ENCODE measurements around the gene KIF6. TPM values are rescaled to one million over a fixed set of nuclear protein-coding genes. Genes with fewer than 3 reads are reported as not detected.

The KIF6 gene
- total RNA-seq, 1 experiment from 2014 or later, result not detected

DNA sequence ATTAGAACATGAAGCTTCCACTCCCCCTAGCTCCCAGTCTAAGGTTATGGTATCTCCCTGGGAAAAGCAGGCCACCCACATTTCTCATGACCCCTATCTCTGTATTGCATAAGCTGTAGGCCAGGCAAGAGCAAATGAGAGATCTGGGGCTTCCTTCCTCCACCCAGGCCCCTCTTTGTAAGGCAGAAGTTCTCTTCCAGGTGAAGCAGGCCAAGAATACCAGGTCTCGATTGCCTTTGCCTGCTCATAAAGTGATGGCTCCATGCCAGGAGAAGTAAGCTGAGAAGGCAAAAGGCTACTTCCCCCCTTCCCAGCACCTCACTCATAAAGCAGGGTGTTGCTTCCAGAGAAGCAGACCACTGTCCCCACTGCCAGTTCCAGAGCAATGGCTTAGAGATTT, 258.6 kb downstream of the KIF6 start:
- no peaks in the 10 kb centered on the region for H3K4me1 ChIP-seq (ENCODE audit: control insufficient read depth in 1 of 2, insufficient read depth in 2 of 2, low read length in 2 of 2)
- intact Hi-C loops (cut with micrococcal nuclease), result no loop called here
- H3K9me3 ChIP-seq (ENCODE audit: control insufficient read depth in 1 of 2, insufficient read depth in 1 of 2, low read depth in 1 of 2, low read length in 2 of 2), result no peaks in the 10 kb centered on the region
- ChIA-PET POLR2A (no interaction called here), CTCF (no interaction called here), RAD21 (ENCODE audit: low non-redundant PET in 1 of 2, low total read pairs in 2 of 2, uncharacterized antibody in 2 of 2, unreplicated experiment in 2 of 2) (no interaction called here)
- peaks cover 19% of the 10 kb centered on the region for H3K27me3 ChIP-seq (ENCODE audit: insufficient read depth, low read length)
- no peaks in the 10 kb centered on the region for H3K79me2 ChIP-seq (ENCODE audit: insufficient read depth, low read length)
- no peak overlapping the region for H3K27ac ChIP-seq (ENCODE audit: low read depth, low read length)
- no peaks in the 10 kb centered on the region for H3K36me3 ChIP-seq (ENCODE audit: control insufficient read depth in 1 of 2, insufficient read depth in 2 of 2, low read length in 2 of 2)
- H3K4me2 ChIP-seq (ENCODE audit: low read length), result no peak overlapping the region
- no peaks in the 10 kb centered on the region; the same call in 1 of the 2 replicates for H3K9me2 ChIP-seq (ENCODE audit: insufficient read depth)
- H3K4me3 ChIP-seq (replicated peaks in 1 of 2; ENCODE audit: low read depth in 1 of 2, low read length in 2 of 2), result no peak overlapping the region
- no peaks in the 10 kb centered on the region for H4K20me1 ChIP-seq (ENCODE audit: insufficient read depth)
- DNase-seq (ENCODE audit: low read depth, low spot score) (no peak), ATAC-seq (no peak)
- H2AFZ ChIP-seq (ENCODE audit: low read depth, low read length, poor library complexity, severe bottlenecking), result no peak overlapping the region
- H3K9ac ChIP-seq (ENCODE audit: low read length), result no peak overlapping the region
- TF ChIP-seq EGR1 (IDR thresholded peaks at IDR 0.05; ENCODE audit: low read depth) (no peak), SRF (IDR thresholded peaks at IDR 0.05; ENCODE audit: low read depth) (no peak), EZH2phosphoT487 (IDR thresholded peaks at IDR 0.05; ENCODE audit: borderline replicate concordance) (no peak), SIN3A (IDR thresholded peaks at IDR 0.05; ENCODE audit: low read depth) (no peak), JUND (IDR thresholded peaks at IDR 0.05) (no peak), SP1 (IDR thresholded peaks at IDR 0.05; ENCODE audit: low read depth) (no peak), POLR2AphosphoS5 (IDR thresholded peaks at IDR 0.05; ENCODE audit: low read depth, low read length) (no peak), ZNF274 (IDR thresholded peaks at IDR 0.05; ENCODE audit: low read depth, low read length) (no peak), MAX (IDR thresholded peaks at IDR 0.05) (no peak), EZH2 (IDR thresholded peaks at IDR 0.05) (no peak)
- no TSS peak for BruUV-seq (replicated peaks)

DNA sequence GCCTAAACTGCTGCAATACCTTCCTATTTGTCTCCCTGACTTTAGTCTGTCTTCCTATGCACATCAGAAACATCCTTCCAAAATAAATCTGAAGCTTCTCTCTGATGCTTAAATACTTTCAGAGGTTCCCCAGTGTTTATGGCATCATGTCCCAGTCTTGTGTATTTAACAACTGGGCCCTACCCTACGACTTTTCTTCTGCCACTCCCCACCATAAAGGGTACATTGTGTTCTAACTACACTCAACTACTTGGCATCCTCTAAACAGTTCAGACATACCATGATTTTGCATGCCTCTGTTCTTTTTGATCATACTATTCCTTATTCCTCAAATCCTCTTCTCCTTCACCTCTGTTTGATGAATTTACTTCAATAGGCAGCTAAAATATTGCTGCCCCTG, 259.7 kb downstream of the KIF6 start:
- Histone ChIP-seq H3K79me2 (ENCODE audit: insufficient read depth, low read length) (no peaks in the 10 kb centered on the region), H3K9ac (ENCODE audit: low read length) (no peak overlapping the region), H4K20me1 (ENCODE audit: insufficient read depth) (no peaks in the 10 kb centered on the region), H3K27me3 (ENCODE audit: insufficient read depth, low read length) (peaks cover 19% of the 10 kb centered on the region), H3K9me3 (ENCODE audit: control insufficient read depth in 1 of 2, insufficient read depth in 1 of 2, low read depth in 1 of 2, low read length in 2 of 2) (no peaks in the 10 kb centered on the region), H2AFZ (ENCODE audit: low read depth, low read length, poor library complexity, severe bottlenecking) (no peak overlapping the region), H3K27ac (ENCODE audit: low read depth, low read length) (no peak overlapping the region), H3K9me2 (ENCODE audit: insufficient read depth) (no peaks in the 10 kb centered on the region; the same call in 1 of the 2 replicates), H3K4me2 (ENCODE audit: low read length) (no peak overlapping the region), H3K4me1 (ENCODE audit: control insufficient read depth in 1 of 2, insufficient read depth in 2 of 2, low read length in 2 of 2) (no peaks in the 10 kb centered on the region), H3K4me3 (replicated peaks in 1 of 2; ENCODE audit: low read depth in 1 of 2, low read length in 2 of 2) (no peak overlapping the region), H3K36me3 (ENCODE audit: control insufficient read depth in 1 of 2, insufficient read depth in 2 of 2, low read length in 2 of 2) (no peaks in the 10 kb centered on the region)
- ChIA-PET RAD21 (ENCODE audit: low non-redundant PET in 1 of 2, low total read pairs in 2 of 2, uncharacterized antibody in 2 of 2, unreplicated experiment in 2 of 2) (no interaction called here), POLR2A (no interaction called here), CTCF (no interaction called here)
- intact Hi-C loops (cut with micrococcal nuclease), result no loop called here
- ATAC-seq, result no peak
- DNase-seq (ENCODE audit: low read depth, low spot score), result no peak
- BruUV-seq (replicated peaks), result no TSS peak
- TF ChIP-seq, protein P1, sequence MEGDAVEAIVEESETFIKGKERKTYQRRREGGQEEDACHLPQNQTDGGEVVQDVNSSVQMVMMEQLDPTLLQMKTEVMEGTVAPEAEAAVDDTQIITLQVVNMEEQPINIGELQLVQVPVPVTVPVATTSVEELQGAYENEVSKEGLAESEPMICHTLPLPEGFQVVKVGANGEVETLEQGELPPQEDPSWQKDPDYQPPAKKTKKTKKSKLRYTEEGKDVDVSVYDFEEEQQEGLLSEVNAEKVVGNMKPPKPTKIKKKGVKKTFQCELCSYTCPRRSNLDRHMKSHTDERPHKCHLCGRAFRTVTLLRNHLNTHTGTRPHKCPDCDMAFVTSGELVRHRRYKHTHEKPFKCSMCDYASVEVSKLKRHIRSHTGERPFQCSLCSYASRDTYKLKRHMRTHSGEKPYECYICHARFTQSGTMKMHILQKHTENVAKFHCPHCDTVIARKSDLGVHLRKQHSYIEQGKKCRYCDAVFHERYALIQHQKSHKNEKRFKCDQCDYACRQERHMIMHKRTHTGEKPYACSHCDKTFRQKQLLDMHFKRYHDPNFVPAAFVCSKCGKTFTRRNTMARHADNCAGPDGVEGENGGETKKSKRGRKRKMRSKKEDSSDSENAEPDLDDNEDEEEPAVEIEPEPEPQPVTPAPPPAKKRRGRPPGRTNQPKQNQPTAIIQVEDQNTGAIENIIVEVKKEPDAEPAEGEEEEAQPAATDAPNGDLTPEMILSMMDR (IDR thresholded peaks at IDR 0.05 in 2 of 3, conservative IDR thresholded peaks at IDR 0.05 in 1 of 3; ENCODE audit: borderline replicate concordance in 1 of 3, insufficient read depth in 1 of 3, low read depth in 2 of 3, low read length in 2 of 3), result no peak
- no peak for TF ChIP-seq SP1 (IDR thresholded peaks at IDR 0.05; ENCODE audit: low read depth)
- no peak for TF ChIP-seq SIN3A (IDR thresholded peaks at IDR 0.05; ENCODE audit: low read depth)
- no peak for TF ChIP-seq ELF1 (IDR thresholded peaks at IDR 0.05; ENCODE audit: borderline replicate concordance, low read depth)
- no peak for TF ChIP-seq EZH2 (IDR thresholded peaks at IDR 0.05)
- TF ChIP-seq, protein P2, sequence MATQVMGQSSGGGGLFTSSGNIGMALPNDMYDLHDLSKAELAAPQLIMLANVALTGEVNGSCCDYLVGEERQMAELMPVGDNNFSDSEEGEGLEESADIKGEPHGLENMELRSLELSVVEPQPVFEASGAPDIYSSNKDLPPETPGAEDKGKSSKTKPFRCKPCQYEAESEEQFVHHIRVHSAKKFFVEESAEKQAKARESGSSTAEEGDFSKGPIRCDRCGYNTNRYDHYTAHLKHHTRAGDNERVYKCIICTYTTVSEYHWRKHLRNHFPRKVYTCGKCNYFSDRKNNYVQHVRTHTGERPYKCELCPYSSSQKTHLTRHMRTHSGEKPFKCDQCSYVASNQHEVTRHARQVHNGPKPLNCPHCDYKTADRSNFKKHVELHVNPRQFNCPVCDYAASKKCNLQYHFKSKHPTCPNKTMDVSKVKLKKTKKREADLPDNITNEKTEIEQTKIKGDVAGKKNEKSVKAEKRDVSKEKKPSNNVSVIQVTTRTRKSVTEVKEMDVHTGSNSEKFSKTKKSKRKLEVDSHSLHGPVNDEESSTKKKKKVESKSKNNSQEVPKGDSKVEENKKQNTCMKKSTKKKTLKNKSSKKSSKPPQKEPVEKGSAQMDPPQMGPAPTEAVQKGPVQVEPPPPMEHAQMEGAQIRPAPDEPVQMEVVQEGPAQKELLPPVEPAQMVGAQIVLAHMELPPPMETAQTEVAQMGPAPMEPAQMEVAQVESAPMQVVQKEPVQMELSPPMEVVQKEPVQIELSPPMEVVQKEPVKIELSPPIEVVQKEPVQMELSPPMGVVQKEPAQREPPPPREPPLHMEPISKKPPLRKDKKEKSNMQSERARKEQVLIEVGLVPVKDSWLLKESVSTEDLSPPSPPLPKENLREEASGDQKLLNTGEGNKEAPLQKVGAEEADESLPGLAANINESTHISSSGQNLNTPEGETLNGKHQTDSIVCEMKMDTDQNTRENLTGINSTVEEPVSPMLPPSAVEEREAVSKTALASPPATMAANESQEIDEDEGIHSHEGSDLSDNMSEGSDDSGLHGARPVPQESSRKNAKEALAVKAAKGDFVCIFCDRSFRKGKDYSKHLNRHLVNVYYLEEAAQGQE (IDR thresholded peaks at IDR 0.05; ENCODE audit: low read depth), result no peak
- TF ChIP-seq ATF3 (IDR thresholded peaks at IDR 0.05), result no peak
- TF ChIP-seq EGR1 (IDR thresholded peaks at IDR 0.05; ENCODE audit: low read depth), result no peak
- no peak for TF ChIP-seq ZFX (IDR thresholded peaks at IDR 0.05)
- no peak for TF ChIP-seq FOSL1 (IDR thresholded peaks at IDR 0.05; ENCODE audit: low read depth)
- TF ChIP-seq MAX (IDR thresholded peaks at IDR 0.05), result no peak
- no peak for TF ChIP-seq POLR2AphosphoS5 (IDR thresholded peaks at IDR 0.05; ENCODE audit: low read depth, low read length)
